Liver (tissue), 9 donors: ENCODE measurements around the gene NXPH2. TPM values are rescaled to one million over a fixed set of nuclear protein-coding genes. Genes with fewer than 3 reads are reported as not detected.

Experiments used
- DNase-seq: peaks from one replicate; pipeline ENCODE4 v3.0.0-alpha.2; 2017; ENCODE audit warnings: low spot score
- H3K27ac ChIP-seq, 2 donors: one replicate each; pipeline ENCODE4 v1.7.0; 2013; ENCODE audit warnings: inconsistent platforms in 2 of 2, low read length in 2 of 2, control low read depth in 1 of 2, low read depth in 1 of 2, mild to moderate bottlenecking in 1 of 2
- H3K27me3 ChIP-seq, 4 donors: one replicate each; pipeline versions ENCODE4 v1.6.1 to v1.7.0; 2013; ENCODE audit warnings: low read length in 3 of 4, inconsistent platforms in 1 of 4, mild to moderate bottlenecking in 1 of 4, moderate library complexity in 1 of 4; ENCODE audit not compliant: control insufficient read depth in 4 of 4, insufficient read depth in 4 of 4
- H3K36me3 ChIP-seq, 4 donors: one replicate each; pipeline versions ENCODE4 v1.6.1 to v1.7.0; 2013; ENCODE audit warnings: low read length in 3 of 4, mild to moderate bottlenecking in 3 of 4, low read depth in 1 of 4, moderate library complexity in 1 of 4; ENCODE audit not compliant: control insufficient read depth in 4 of 4, insufficient read depth in 3 of 4
- H3K4me1 ChIP-seq, 4 donors: one replicate each; pipeline versions ENCODE4 v1.6.1 to v1.7.0; 2013; ENCODE audit warnings: low read length in 3 of 4, mild to moderate bottlenecking in 3 of 4, moderate library complexity in 1 of 4; ENCODE audit not compliant: control insufficient read depth in 4 of 4, insufficient read depth in 4 of 4
- H3K4me3 ChIP-seq, 3 donors: one replicate each; pipeline versions ENCODE4 v1.6.1 to v1.7.0; 2013; ENCODE audit warnings: low read length in 3 of 3, control low read depth in 1 of 3, low read depth in 1 of 3, mild to moderate bottlenecking in 1 of 3
- H3K9ac ChIP-seq, 2 donors: one replicate each; pipeline ENCODE4 v1.7.0; 2013; ENCODE audit warnings: low read length in 2 of 2, mild to moderate bottlenecking in 2 of 2, moderate library complexity in 2 of 2, control low read depth in 1 of 2, low read depth in 1 of 2
- H3K9me3 ChIP-seq, 4 donors: one replicate each; pipeline versions ENCODE4 v1.6.1 to v1.7.0; 2013; ENCODE audit warnings: low read length in 3 of 4; ENCODE audit not compliant: control insufficient read depth in 4 of 4
- ATF3 ChIP-seq: IDR thresholded peaks from 2 replicates; pipeline ENCODE4 v1.6.1; 2016; ENCODE audit warnings: antibody characterized with exemption
- CTCF ChIP-seq: fragments of 150-350 bp; IDR thresholded peaks from 2 replicates; pipeline ENCODE4 v1.5.1; 2017; ENCODE audit warnings: improper control_type of control experiment, low read depth, low read length; ENCODE audit not compliant: missing input control
- EGR1 ChIP-seq, 2 donors: IDR thresholded peaks; 2 replicates each; pipeline ENCODE4 v1.6.1; 2016 to 2018; ENCODE audit warnings: antibody characterized with exemption in 2 of 2, low read depth in 2 of 2
- FOXA1 ChIP-seq: IDR thresholded peaks from 2 replicates; pipeline ENCODE4 v1.6.1; 2016; ENCODE audit warnings: antibody characterized with exemption
- FOXA2 ChIP-seq: IDR thresholded peaks from 2 replicates; pipeline ENCODE4 v1.6.1; 2016; ENCODE audit warnings: antibody characterized with exemption
- GABPA ChIP-seq, 2 donors: IDR thresholded peaks in 1 of 2; conservative IDR thresholded peaks in 1 of 2; 2 replicates each; pipeline ENCODE4 v1.6.1; 2016; ENCODE audit warnings: antibody characterized with exemption in 2 of 2, mild to moderate bottlenecking in 1 of 2, moderate library complexity in 1 of 2
- HNF4A ChIP-seq, 2 donors: conservative IDR thresholded peaks; 2 replicates each; pipeline ENCODE4 v1.6.1; 2016; ENCODE audit warnings: antibody characterized with exemption in 2 of 2, mild to moderate bottlenecking in 2 of 2
- HNF4G ChIP-seq: IDR thresholded peaks from 2 replicates; pipeline ENCODE4 v1.6.1; 2016; ENCODE audit warnings: antibody characterized with exemption
- JUND ChIP-seq, 2 donors: IDR thresholded peaks; 2 replicates each; pipeline ENCODE4 v1.6.1; 2016; ENCODE audit warnings: antibody characterized with exemption in 2 of 2
- MAX ChIP-seq: IDR thresholded peaks from 2 replicates; pipeline ENCODE4 v1.6.1; 2016; ENCODE audit warnings: antibody characterized with exemption
- NR2F2 ChIP-seq: IDR thresholded peaks from 2 replicates; pipeline ENCODE4 v1.6.1; 2016; ENCODE audit warnings: antibody characterized with exemption
- RAD21 ChIP-seq, 2 donors: IDR thresholded peaks; 2 replicates each; pipeline ENCODE4 v1.6.1; 2016; ENCODE audit warnings: antibody characterized with exemption in 2 of 2, mild to moderate bottlenecking in 2 of 2
- REST ChIP-seq: IDR thresholded peaks from 2 replicates; pipeline ENCODE4 v1.6.1; 2016; ENCODE audit warnings: antibody characterized with exemption, mild to moderate bottlenecking
- RXRA ChIP-seq, 2 donors: IDR thresholded peaks; 2 replicates each; pipeline ENCODE4 v1.6.1; 2017 to 2018; ENCODE audit warnings: antibody characterized with exemption in 2 of 2, mild to moderate bottlenecking in 1 of 2
- SP1 ChIP-seq: IDR thresholded peaks from 2 replicates; pipeline ENCODE4 v1.6.1; 2018; ENCODE audit warnings: antibody characterized with exemption, mild to moderate bottlenecking
- TAF1 ChIP-seq: conservative IDR thresholded peaks from 2 replicates; pipeline ENCODE4 v1.6.1; 2016; ENCODE audit warnings: antibody characterized with exemption, mild to moderate bottlenecking
- YY1 ChIP-seq: IDR thresholded peaks from 2 replicates; pipeline ENCODE4 v1.6.1; 2016; ENCODE audit warnings: antibody characterized with exemption, mild to moderate bottlenecking
- ZBTB33 ChIP-seq: IDR thresholded peaks from 2 replicates; pipeline ENCODE4 v1.6.1; 2016; ENCODE audit warnings: antibody characterized with exemption
- WGBS: extraction: QIAGEN DNeasy Blood & Tissue Kit; methylation state at CpG from one replicate; pipeline ENCODE4 v1.1.7; 2013; 5-methylcytosine and 5-hydroxymethylcytosine counted together
- polyA plus RNA-seq, 2 donors: library from polyadenylated mRNA; stranded (reverse) in 1 of 2; unstranded in 1 of 2; fragments of 200-250 nt in 1 of 2; fragments of >200 nt in 1 of 2; fragmentation: Nextera tagmentation in 1 of 2; extraction: Ambion mirVana in 1 of 2; gene quantifications; one replicate each; pipeline versions ENCODE4 v1.2.1 to v1.2.3, GENCODE V29; 2013 to 2015
- total RNA-seq, 2 donors: library from RNA; depleted of rRNA; stranded (reverse); fragments of >200 nt; gene quantifications; one replicate each; pipeline ENCODE4 v1.2.3, GENCODE V29; 2014
- donor health status: healthy.
- donor health status: healthy.
- donor health status: healthy.
- donor health status: healthy.
- donor health status: healthy.

The NXPH2 gene
- total and polyA plus RNA-seq, 4 donors = 0.15 to 0.19 TPM; not detected in 2

GRCh38 chr2:138814123-138814898 is 34.1 kb upstream of the NXPH2 start:
- Histone ChIP-seq H3K9me3 (no peaks in the 10 kb centered on the region), H3K9ac (no peak overlapping the region), H3K4me1 (no peaks in the 10 kb centered on the region), H3K4me3 (no peak overlapping the region), H3K36me3 (no peaks in the 10 kb centered on the region), H3K27me3 (peaks cover 0 to 2% (median 0%) of the 10 kb centered on the region in 4 donors), H3K27ac (no peak overlapping the region)
- TF ChIP-seq GABPA (IDR thresholded peaks at IDR 0.05 in 1 of 2, conservative IDR thresholded peaks at IDR 0.05 in 1 of 2) = no peak
- TF ChIP-seq SP1 = no peak
- TF ChIP-seq MAX = no peak
- TF ChIP-seq NR2F2 = no peak
- no peak for TF ChIP-seq RXRA (IDR thresholded peaks at IDR 0.05)
- peak; percentile 37 to 66 for TF ChIP-seq RAD21 (IDR thresholded peaks at IDR 0.05)
- peak; percentile 44 for TF ChIP-seq CTCF
- TF ChIP-seq HNF4A (conservative IDR thresholded peaks at IDR 0.05) = no peak
- TF ChIP-seq HNF4G = no peak
- TF ChIP-seq TAF1 = no peak
- TF ChIP-seq JUND (IDR thresholded peaks at IDR 0.05) = no peak
- TF ChIP-seq FOXA1 = peak; percentile 76
- no peak for TF ChIP-seq YY1
- TF ChIP-seq EGR1 (IDR thresholded peaks at IDR 0.05; ENCODE audit: low read depth in 2 of 2) = no peak
- no peak for TF ChIP-seq REST
- no peak for TF ChIP-seq ATF3
- TF ChIP-seq FOXA2 = peak; percentile 88
- TF ChIP-seq ZBTB33 = no peak
- WGBS = 50% methylated on average over 4 of the region's 4 CpGs
- no peak for DNase-seq
